SU-DHL-6 (cell line): ENCODE measurements around the gene ACVR1B.

Experiments
- CTCF ChIP-seq: fragments of 200-600 bp; sonication (generic); IDR thresholded peaks from one replicate; pipeline ENCODE4 v1.5.1; 2017; ENCODE audit warnings: antibody characterized with exemption, mild to moderate bottlenecking, low read length, moderate library complexity; ENCODE audit not compliant: insufficient read depth, poor library complexity, severe bottlenecking
- EZH2phosphoT487 ChIP-seq: fragments of 200-600 bp; sonication (generic), shearing (Covaris generic); conservative IDR thresholded peaks from 2 replicates; pipeline ENCODE4 v1.6.1; 2018; ENCODE audit warnings: mild to moderate bottlenecking, antibody characterized with exemption, low read length, moderate library complexity, mixed read lengths

- TF ChIP-seq CTCF (no peak), EZH2phosphoT487 (no peak)
Measured at GRCh38 chr12:51985154-51985835, 33.8 kb downstream of the ACVR1B start.
